HG03095 (cell line): ENCODE measurements around the gene SIT1.

Source experiments
- ATAC-seq: cut with Tn5 transposase; IDR thresholded peaks from one replicate; pipeline ENCODE4 v1.9.1; 2021; ENCODE audit warnings: moderate library complexity; ENCODE audit not compliant: unreplicated experiment

The SIT1 gene

GRCh38 chr9:35650341-35651158, at the start of gene SIT1:
SIT1 (minus strand) TSS chr9:35650931; CDS start chr9:35650853, 78 bp downstream.
- ATAC-seq: no peak

GRCh38 chr9:35700031-35700430, 49.3 kb upstream of the SIT1 start:
- ATAC-seq: no peak

GRCh38 chr9:35698231-35698630, 47.5 kb upstream of the SIT1 start:
- ATAC-seq: no peak

GRCh38 chr9:35697486-35697885, 46.8 kb upstream of the SIT1 start:
- ATAC-seq: no peak

GRCh38 chr9:35696520-35697215, 45.9 kb upstream of the SIT1 start:
- ATAC-seq: no peak

- ATAC-seq: no peak
These were observed 45.2 kb upstream of the SIT1 start for GRCh38 chr9:35695943-35696401.

- ATAC-seq: no peak
These were observed 41.1 kb upstream of the SIT1 start for GRCh38 chr9:35691757-35692301.

GRCh38 chr9:35691334-35691650, 40.6 kb upstream of the SIT1 start:
- ATAC-seq: no peak

- ATAC-seq: no peak
These were observed 40.0 kb upstream of the SIT1 start for GRCh38 chr9:35690614-35691333.

GRCh38 chr9:35690294-35690613, 39.5 kb upstream of the SIT1 start:
- ATAC-seq: no peak

- no peak for ATAC-seq
These were observed 39.0 kb upstream of the SIT1 start, which contains the start of gene TPM2 for GRCh38 chr9:35689542-35690293. TPM2 (minus strand) TSS chr9:35689925; CDS start chr9:35689817, 108 bp downstream.

- no peak for ATAC-seq
These were observed 38.1 kb upstream of the SIT1 start for GRCh38 chr9:35688558-35689541.

- ATAC-seq: no peak
These were observed 37.3 kb upstream of the SIT1 start for GRCh38 chr9:35687972-35688557.

GRCh38 chr9:35687306-35687705, 36.6 kb upstream of the SIT1 start:
- no peak for ATAC-seq

GRCh38 chr9:35686222-35687203, 35.8 kb upstream of the SIT1 start:
- ATAC-seq: no peak

GRCh38 chr9:35685506-35685905, 34.8 kb upstream of the SIT1 start:
- no peak for ATAC-seq

- no peak for ATAC-seq
These were observed 34.2 kb upstream of the SIT1 start for GRCh38 chr9:35684921-35685320.

GRCh38 chr9:35683323-35683722, 32.6 kb upstream of the SIT1 start:
- no peak for ATAC-seq
